GM23338 (cell line): ENCODE measurements around the gene RPTOR.

Experiments used
- CREB1 ChIP-seq: fragments of 250-450 bp; sonication (Bioruptor Pico); IDR thresholded peaks from 2 replicates; pipeline ENCODE4 v1.5.0; 2020; ENCODE audit warnings: low read depth, mild to moderate bottlenecking, moderate library complexity
- CTCF ChIP-seq, 2 experiments: fragments of 200-600 bp in 1 of 2; sonication (generic) in 1 of 2; conservative IDR thresholded peaks; 2 replicates each; pipeline versions ENCODE4 v1.5.1 to v1.6.1; 2016 to 2017; ENCODE audit warnings: antibody characterized with exemption in 2 of 2, low read depth in 2 of 2, mild to moderate bottlenecking in 2 of 2, moderate library complexity in 1 of 2
- EZH2 ChIP-seq: fragments of 200-600 bp; sonication (generic); IDR thresholded peaks from one replicate; pipeline ENCODE4 v1.8.0; 2017; ENCODE audit warnings: antibody characterized with exemption, mild to moderate bottlenecking, low read depth; ENCODE audit not compliant: unreplicated experiment
- EZH2phosphoT487 ChIP-seq: fragments of 200-600 bp; sonication (generic); IDR thresholded peaks from one replicate; pipeline ENCODE4 v1.8.1; 2018; ENCODE audit warnings: antibody characterized with exemption; ENCODE audit not compliant: unreplicated experiment
- JUNB ChIP-seq: IDR thresholded peaks from one replicate; pipeline ENCODE4 v1.6.1; 2016; ENCODE audit warnings: antibody characterized with exemption; ENCODE audit not compliant: unreplicated experiment
- NANOG ChIP-seq: IDR thresholded peaks from 2 replicates; pipeline ENCODE4 v1.6.1; 2016; ENCODE audit warnings: antibody characterized with exemption, borderline replicate concordance
- POLR2AphosphoS5 ChIP-seq: IDR thresholded peaks from 2 replicates; pipeline ENCODE4 v1.6.1; 2016; ENCODE audit warnings: antibody characterized with exemption, low read depth
- STAT1 ChIP-seq: IDR thresholded peaks from one replicate; pipeline ENCODE4 v1.6.1; 2016; ENCODE audit warnings: antibody characterized with exemption; ENCODE audit not compliant: unreplicated experiment
- ZNF114 ChIP-seq: fragments of 250-450 bp; sonication (Bioruptor Pico); IDR thresholded peaks from 2 replicates; pipeline ENCODE4 v1.5.0; 2020; ENCODE audit warnings: mild to moderate bottlenecking, moderate library complexity
- ZNF331 ChIP-seq: fragments of 250-450 bp; sonication (Bioruptor Pico); IDR thresholded peaks from 2 replicates; pipeline ENCODE4 v1.5.0; 2020; ENCODE audit warnings: low read depth, mild to moderate bottlenecking, moderate library complexity
- TF ChIP-seq, protein P1 (sequence below): IDR thresholded peaks from one replicate; pipeline ENCODE4 v1.6.1; 2018; ENCODE audit warnings: antibody characterized with exemption; ENCODE audit not compliant: unreplicated experiment
- TF ChIP-seq, protein P2 (sequence below): IDR thresholded peaks from 2 replicates; pipeline ENCODE4 v1.6.1; 2016; ENCODE audit warnings: antibody characterized with exemption

DNA sequence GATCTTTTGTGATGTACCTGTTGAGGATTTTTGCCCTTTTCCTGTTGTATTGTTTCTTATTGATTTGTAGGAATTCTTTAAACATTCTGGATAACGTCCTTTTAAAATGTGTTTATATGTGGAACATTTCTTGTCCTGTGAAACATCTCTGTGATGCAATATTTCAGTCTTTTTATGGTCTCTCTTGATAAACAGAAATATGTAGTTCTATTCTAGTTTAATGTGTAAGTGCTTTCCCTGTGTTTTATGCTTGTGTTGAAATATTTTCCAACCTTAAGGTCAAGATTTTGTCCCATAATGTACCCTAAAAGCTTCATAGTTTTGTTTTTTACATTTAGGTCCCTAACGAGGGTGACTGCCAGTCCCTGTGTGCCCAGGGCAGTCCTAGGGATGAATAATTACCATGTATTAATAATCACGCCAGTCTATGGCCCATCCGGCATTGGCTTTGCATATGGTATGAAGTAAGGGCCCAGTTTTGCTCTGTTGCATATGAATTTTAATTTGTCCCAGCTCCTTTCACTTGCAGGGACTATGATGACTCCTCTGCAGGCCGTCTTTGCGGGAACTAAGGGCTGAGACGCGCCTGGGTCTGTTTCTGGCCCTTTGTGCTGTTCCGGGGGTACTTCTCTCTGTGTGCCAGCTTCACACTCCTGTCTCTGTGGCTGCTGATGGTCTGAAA lies 44.2 kb downstream of the RPTOR start:
- TF ChIP-seq JUNB (no peak), CTCF (conservative IDR thresholded peaks at IDR 0.05; ENCODE audit: low read depth in 2 of 2) (no peak), ZNF114 (CRISPR knock-in tag) (no peak), CREB1 (CRISPR knock-in tag) (no peak), EZH2 (no peak), STAT1 (no peak), EZH2phosphoT487 (no peak), NANOG (no peak), POLR2AphosphoS5 (no peak), ZNF331 (CRISPR knock-in tag) (no peak)
- TF ChIP-seq, protein P1, sequence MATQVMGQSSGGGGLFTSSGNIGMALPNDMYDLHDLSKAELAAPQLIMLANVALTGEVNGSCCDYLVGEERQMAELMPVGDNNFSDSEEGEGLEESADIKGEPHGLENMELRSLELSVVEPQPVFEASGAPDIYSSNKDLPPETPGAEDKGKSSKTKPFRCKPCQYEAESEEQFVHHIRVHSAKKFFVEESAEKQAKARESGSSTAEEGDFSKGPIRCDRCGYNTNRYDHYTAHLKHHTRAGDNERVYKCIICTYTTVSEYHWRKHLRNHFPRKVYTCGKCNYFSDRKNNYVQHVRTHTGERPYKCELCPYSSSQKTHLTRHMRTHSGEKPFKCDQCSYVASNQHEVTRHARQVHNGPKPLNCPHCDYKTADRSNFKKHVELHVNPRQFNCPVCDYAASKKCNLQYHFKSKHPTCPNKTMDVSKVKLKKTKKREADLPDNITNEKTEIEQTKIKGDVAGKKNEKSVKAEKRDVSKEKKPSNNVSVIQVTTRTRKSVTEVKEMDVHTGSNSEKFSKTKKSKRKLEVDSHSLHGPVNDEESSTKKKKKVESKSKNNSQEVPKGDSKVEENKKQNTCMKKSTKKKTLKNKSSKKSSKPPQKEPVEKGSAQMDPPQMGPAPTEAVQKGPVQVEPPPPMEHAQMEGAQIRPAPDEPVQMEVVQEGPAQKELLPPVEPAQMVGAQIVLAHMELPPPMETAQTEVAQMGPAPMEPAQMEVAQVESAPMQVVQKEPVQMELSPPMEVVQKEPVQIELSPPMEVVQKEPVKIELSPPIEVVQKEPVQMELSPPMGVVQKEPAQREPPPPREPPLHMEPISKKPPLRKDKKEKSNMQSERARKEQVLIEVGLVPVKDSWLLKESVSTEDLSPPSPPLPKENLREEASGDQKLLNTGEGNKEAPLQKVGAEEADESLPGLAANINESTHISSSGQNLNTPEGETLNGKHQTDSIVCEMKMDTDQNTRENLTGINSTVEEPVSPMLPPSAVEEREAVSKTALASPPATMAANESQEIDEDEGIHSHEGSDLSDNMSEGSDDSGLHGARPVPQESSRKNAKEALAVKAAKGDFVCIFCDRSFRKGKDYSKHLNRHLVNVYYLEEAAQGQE = no peak
- TF ChIP-seq, protein P2, sequence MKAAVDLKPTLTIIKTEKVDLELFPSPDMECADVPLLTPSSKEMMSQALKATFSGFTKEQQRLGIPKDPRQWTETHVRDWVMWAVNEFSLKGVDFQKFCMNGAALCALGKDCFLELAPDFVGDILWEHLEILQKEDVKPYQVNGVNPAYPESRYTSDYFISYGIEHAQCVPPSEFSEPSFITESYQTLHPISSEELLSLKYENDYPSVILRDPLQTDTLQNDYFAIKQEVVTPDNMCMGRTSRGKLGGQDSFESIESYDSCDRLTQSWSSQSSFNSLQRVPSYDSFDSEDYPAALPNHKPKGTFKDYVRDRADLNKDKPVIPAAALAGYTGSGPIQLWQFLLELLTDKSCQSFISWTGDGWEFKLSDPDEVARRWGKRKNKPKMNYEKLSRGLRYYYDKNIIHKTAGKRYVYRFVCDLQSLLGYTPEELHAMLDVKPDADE = no peak
